VCaP (cell line): ENCODE results near the gene CAPN9.
"Not testable (repeated sequence)": the region's sequence is repeated elsewhere in the genome, so short reads cannot be mapped to it uniquely, and the experiment has no call there.

Experiments
- H3K27ac ChIP-seq: fragments of 450-650 bp; 2 replicates; pipeline ENCODE4 v1.5.1; 2017
- TF ChIP-seq, protein P1 (sequence below): fragments of 450-650 bp; conservative IDR thresholded peaks from 2 replicates; pipeline ENCODE4 v1.5.1; 2017; ENCODE audit warnings: mild to moderate bottlenecking, moderate library complexity

Gene CAPN9

DNA sequence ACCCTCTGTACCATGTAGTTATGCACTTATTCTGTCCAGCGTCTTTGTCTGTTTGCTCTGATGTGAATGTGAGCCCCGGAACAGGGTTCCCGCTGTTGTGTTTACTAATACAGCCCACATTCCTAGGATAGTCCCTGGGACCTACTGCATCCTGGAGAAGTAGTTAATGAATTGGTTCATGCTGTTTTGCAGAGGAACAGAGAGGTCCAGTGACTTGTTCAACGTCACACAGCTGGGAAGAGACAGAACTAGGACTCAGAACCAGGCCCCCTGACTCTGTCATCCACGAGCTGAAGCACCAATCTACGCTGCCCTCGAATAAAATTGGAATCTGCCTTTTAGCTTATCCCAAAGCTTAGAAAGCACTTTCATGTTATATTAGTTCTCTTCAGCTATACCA is 34.0 kb upstream of the CAPN9 start:
- no peak overlapping the region for H3K27ac ChIP-seq
- TF ChIP-seq, protein P1, sequence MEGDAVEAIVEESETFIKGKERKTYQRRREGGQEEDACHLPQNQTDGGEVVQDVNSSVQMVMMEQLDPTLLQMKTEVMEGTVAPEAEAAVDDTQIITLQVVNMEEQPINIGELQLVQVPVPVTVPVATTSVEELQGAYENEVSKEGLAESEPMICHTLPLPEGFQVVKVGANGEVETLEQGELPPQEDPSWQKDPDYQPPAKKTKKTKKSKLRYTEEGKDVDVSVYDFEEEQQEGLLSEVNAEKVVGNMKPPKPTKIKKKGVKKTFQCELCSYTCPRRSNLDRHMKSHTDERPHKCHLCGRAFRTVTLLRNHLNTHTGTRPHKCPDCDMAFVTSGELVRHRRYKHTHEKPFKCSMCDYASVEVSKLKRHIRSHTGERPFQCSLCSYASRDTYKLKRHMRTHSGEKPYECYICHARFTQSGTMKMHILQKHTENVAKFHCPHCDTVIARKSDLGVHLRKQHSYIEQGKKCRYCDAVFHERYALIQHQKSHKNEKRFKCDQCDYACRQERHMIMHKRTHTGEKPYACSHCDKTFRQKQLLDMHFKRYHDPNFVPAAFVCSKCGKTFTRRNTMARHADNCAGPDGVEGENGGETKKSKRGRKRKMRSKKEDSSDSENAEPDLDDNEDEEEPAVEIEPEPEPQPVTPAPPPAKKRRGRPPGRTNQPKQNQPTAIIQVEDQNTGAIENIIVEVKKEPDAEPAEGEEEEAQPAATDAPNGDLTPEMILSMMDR = no peak

DNA sequence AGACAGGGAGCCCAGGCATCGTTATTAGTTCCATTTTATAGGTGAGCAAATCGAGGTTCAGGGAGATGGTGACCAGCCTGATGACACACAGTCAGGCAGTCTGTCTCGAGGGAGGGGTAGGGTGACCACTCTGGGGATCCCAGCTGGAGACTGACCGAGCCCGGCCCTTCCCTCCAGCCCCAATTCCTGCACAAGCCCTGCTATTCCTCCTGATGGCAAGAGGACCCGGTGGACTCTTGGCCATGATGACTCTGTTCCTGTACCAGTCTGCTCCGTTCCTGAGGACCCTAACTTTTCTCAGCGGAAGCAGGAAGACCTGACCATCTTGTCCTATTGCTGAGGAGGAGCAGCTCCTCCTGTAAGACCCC is 33.7 kb upstream of the CAPN9 start:
- H3K27ac ChIP-seq = peak overlapping the region; percentile 34
- TF ChIP-seq, protein P1 = no peak

DNA sequence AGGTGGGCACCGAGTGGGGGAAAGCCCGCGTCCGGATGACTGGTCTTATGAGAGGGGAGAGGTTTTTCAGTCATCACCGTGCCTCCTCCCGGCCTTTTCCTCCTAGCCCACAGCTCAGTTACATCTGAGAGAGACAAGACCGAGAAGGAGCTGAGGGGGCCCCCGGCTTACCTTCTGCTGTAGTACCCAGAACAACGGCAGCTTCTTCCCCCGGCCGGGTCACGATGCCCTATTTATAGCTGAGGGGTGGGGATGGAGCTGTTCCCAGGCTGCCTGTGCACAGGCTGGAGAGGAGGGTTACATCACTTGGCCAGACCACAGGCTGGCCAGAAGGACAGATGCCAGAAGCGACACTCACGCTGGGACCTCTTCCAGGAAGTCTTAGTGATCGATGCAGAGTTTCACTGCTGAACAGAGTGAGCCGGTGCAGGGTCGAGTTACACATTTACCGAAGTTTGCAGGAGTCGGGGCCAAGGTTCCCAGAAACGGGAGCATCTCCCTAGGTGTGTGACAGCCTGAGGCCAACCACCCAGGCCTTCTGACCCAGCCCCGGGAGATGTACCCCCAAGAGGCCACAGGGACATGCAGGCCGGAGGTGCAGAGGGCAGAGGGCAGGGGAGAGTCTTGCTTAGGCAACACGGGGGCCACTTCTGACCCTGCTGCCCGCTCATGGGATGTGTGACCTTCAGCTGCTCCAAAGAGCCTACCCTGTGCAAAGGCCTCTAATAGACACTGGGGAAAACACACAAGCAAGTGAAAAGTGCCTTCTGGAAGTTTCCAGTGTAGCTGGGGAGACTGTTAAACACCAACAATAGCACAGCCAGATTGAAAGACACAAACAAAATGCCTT is 33.0 kb upstream of the CAPN9 start, which contains the start of gene AGT:
AGT (minus strand) TSS at position 208 of the 850 bp plus-strand sequence. CDS start 3,299 bp downstream, outside the sequence.
- TF ChIP-seq, protein P1 = no peak
- H3K27ac ChIP-seq = peak within 1 kb of the TSS; percentile 34

DNA sequence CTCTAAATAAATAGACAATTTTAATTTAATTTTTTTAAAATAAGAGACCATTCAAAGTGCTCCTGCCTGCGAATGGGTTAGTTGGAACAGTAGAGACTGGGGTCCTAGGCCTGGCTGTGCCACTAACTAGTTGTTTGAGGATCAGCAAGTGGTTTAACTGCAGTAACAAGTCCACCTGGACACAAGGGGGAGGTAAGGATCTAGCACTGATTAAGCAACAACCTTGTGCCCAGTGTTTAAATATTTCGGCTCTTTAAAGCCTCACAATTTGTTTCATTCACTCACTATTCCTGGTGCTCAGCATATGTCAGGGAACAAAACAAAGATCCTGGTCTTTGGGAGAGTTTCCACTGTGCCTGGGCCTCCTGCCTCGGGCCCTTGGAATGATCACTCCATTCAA is 31.7 kb upstream of the CAPN9 start:
- TF ChIP-seq, protein P1 = 0 out of 2 replicates have a peak, but pooled peaks have one; percentile 6
- H3K27ac ChIP-seq = no peak overlapping the region

DNA sequence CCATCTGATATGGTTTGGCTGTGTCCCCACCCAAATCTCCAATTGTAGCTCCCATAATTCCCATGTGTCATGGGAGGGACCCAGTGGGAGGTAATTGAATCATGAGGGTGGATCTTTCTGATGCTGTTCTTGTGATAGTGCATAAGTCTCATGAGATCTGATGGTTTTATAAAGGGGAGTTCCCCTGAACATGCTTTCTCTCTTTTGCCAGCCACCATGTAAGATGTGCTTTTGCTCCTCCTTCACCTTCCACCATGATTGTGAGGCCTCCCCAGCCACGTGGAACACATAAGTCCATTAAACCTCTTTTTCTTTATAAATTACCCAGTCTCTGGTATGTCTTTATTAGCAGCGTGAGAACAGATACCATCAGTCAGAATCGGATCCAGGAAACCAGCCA is 30.7 kb upstream of the CAPN9 start:
- not testable (repeated sequence) for H3K27ac ChIP-seq

DNA sequence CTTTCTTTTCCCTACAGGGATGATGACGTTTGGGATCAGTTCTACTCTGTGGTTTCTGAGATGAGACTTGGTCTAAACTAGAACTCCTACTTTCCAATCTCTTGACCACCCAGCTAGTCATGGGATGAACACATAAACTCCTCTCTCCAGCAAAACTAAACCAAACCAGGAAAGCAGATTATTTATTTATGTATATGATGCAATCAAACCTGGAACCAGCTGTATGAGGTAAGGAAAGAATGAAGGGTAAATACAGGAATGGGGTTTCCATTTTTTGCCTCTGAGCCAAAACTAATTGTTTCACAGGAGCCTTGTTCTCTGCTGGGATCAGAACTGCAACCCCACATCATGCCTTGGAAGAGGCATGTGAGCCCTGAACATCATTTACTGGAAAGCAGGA is 29.9 kb upstream of the CAPN9 start:
- TF ChIP-seq, protein P1 = no peak
- H3K27ac ChIP-seq = no peak overlapping the region

DNA sequence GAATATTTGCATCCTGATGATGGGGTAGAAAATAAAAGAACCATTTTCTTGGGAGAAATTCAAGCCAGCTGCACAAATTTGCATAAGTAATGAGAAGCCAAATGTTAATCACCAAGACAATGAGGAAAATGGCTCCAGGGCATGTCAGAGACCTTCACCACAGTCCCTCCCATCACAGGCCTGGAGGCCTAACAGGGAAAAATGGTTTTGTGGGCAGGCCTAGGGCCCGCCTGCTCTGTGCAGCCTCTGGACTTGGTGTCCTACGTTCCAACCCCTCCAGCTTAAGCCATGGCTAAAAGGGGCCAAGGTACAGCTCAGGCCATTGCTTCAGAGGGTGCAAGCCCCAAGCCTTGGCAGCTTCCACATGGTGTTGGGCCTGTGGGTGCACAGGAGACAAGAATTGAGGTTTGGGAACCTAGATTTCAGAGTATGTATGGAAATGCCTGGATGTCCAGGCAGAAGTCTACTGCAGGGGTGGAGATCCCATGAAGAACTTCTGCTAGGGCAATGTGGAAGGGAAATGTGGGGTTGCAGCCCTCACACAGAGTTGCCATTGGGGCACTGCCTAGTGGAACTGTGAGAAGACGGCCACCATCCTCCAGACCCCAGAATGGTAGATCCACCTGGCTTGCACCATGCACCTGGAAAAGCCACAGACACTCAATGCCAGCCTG is 25.2 kb upstream of the CAPN9 start:
- not testable (repeated sequence) for H3K27ac ChIP-seq

DNA sequence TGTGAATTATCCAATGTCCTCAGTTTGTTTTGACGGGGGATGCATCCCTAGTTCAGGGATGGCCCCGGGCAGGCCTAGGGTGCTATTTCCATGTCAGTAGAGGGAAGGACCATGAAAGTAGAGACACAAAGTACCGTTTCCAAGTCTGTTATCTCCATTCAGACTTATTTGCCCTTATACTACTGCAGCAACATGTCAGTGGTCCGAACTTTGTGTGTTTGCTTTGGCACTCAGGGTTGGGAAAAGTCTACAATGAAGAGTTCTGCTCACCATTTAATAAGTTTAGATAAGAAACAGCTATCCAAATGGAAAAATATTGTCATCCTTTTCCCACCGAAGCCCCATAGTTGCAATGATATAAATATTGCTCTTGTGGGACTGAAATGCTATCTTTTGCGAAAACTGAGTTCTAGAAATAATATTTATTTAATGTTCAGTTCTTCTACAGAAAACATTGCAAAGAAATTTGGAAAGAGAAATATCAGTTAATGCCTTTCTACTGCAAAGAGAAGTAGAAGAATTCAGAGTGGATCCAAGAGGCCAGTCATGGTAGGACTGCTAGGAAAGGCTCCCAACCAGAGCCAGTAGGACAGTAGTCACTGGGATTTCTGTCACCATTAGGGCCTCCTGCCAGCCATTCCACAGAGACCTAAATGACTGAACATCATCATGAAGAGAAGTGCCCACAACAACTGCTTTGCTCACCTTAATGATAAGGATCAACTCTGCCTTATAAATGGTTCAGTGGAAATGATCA is 21.8 kb upstream of the CAPN9 start:
- H3K27ac ChIP-seq = peak overlapping the region; percentile 1; the same call in 1 of the 2 replicates
- TF ChIP-seq, protein P1 = no peak
